Parathyroid adenoma (tissue), 2 donors: Measurements from ENCODE around the gene GNRHR.
A peak's percentile ranks its signal among the peaks of the same experiment; 100 is the strongest.

Experiments used
- H2AFZ ChIP-seq: fragments of 300-600 bp; sonication (generic); one replicate; pipeline ENCODE4 v1.7.0; 2017; ENCODE audit warnings: antibody characterized with exemption, mild to moderate bottlenecking
- H3K27ac ChIP-seq: fragments of 300-600 bp; sonication (generic); one replicate; pipeline ENCODE4 v1.7.0; 2017
- H3K27me3 ChIP-seq: fragments of 300-600 bp; sonication (generic); one replicate; pipeline ENCODE4 v1.7.0; 2017; ENCODE audit warnings: low read length; ENCODE audit not compliant: control insufficient read depth, insufficient read depth
- H3K36me3 ChIP-seq: fragments of 300-600 bp; sonication (generic); one replicate; pipeline ENCODE4 v1.7.0; 2017; ENCODE audit warnings: low read length; ENCODE audit not compliant: control insufficient read depth, insufficient read depth
- H3K4me1 ChIP-seq: fragments of 300-600 bp; sonication (generic); one replicate; pipeline ENCODE4 v1.7.0; 2017; ENCODE audit warnings: control low read depth
- H3K4me2 ChIP-seq: fragments of 300-600 bp; sonication (generic); one replicate; pipeline ENCODE4 v1.7.0; 2017; ENCODE audit warnings: low read length
- H3K4me3 ChIP-seq: fragments of 300-600 bp; sonication (generic); one replicate; pipeline ENCODE4 v1.7.0; 2017; ENCODE audit warnings: low read depth, low read length
- H3K79me2 ChIP-seq: fragments of 300-600 bp; sonication (generic); one replicate; pipeline ENCODE4 v1.7.0; 2017; ENCODE audit warnings: control low read depth
- H3K9ac ChIP-seq: fragments of 300-600 bp; sonication (generic); one replicate; pipeline ENCODE4 v1.7.0; 2017; ENCODE audit warnings: mild to moderate bottlenecking
- H3K9me3 ChIP-seq: fragments of 300-600 bp; sonication (generic); one replicate; pipeline ENCODE4 v1.7.0; 2017; ENCODE audit warnings: low read length; ENCODE audit not compliant: control insufficient read depth
- TF ChIP-seq, protein P1 (sequence below): fragments of 300-600 bp; sonication (generic); IDR thresholded peaks from one replicate; pipeline ENCODE4 v1.7.0; 2017; ENCODE audit warnings: antibody characterized with exemption, mild to moderate bottlenecking
- donor health status: primary hyperparathyroidism.

Gene GNRHR

GRCh38 chr4:67704843-67705242 lies 49.3 kb downstream of the GNRHR start:
- Histone ChIP-seq H3K36me3 (no peaks in the 10 kb centered on the region), H3K4me2 (no peak overlapping the region), H3K4me3 (no peak overlapping the region), H3K79me2 (no peaks in the 10 kb centered on the region), H3K27me3 (no peaks in the 10 kb centered on the region), H3K4me1 (no peaks in the 10 kb centered on the region), H3K9me3 (no peaks in the 10 kb centered on the region), H3K27ac (no peak overlapping the region), H3K9ac (no peak overlapping the region), H2AFZ (no peak overlapping the region)
- TF ChIP-seq, protein P1, sequence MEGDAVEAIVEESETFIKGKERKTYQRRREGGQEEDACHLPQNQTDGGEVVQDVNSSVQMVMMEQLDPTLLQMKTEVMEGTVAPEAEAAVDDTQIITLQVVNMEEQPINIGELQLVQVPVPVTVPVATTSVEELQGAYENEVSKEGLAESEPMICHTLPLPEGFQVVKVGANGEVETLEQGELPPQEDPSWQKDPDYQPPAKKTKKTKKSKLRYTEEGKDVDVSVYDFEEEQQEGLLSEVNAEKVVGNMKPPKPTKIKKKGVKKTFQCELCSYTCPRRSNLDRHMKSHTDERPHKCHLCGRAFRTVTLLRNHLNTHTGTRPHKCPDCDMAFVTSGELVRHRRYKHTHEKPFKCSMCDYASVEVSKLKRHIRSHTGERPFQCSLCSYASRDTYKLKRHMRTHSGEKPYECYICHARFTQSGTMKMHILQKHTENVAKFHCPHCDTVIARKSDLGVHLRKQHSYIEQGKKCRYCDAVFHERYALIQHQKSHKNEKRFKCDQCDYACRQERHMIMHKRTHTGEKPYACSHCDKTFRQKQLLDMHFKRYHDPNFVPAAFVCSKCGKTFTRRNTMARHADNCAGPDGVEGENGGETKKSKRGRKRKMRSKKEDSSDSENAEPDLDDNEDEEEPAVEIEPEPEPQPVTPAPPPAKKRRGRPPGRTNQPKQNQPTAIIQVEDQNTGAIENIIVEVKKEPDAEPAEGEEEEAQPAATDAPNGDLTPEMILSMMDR: no peak

DNA sequence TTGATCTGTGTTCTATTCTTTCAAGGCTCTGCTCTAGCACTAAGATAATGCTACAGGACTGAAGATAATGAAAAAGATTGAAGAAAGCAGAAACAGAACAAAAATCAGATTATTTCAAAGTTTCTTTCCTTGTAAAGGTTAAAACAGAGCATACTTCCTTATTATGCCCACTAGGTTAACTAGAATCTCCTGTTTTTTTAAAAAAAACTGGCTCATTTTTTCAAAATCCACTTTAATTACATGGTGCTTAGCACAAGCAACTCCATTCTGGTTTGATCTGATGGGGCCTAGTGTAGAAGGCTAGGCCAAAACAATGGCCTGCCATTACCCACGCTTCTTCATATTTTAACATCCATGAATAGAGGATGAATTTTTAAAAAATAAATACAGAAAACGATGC lies 52.0 kb downstream of the GNRHR start:
- Histone ChIP-seq H3K36me3 (no peaks in the 10 kb centered on the region), H3K4me2 (no peak overlapping the region), H3K9me3 (no peaks in the 10 kb centered on the region), H3K9ac (no peak overlapping the region), H3K27ac (no peak overlapping the region), H3K79me2 (peaks cover 2% of the 10 kb centered on the region), H3K27me3 (no peaks in the 10 kb centered on the region), H3K4me3 (peak overlapping the region; percentile 91), H3K4me1 (no peaks in the 10 kb centered on the region), H2AFZ (no peak overlapping the region)
- TF ChIP-seq, protein P1: no peak

DNA sequence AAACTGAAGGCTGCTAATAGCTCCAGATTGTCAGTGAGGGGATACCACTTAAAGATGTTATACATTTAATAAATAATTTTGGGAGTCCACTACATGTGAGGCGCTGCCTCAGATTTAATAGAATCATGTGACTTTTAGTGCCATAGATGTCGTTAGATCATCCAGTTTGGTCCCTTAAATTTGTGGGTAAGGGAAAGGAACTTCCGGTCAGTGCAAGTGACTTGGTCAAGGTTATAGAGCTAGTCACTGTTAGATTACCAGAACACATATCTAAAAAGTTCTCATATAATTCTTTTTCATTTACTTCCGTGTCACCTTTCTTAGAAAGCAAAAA lies 52.7 kb downstream of the GNRHR start:
- TF ChIP-seq, protein P1: no peak
- H3K4me3 ChIP-seq: peak overlapping the region; percentile 91

GRCh38 chr4:67700738-67701516 lies 53.3 kb downstream of the GNRHR start, which contains the start of gene UBA6:
UBA6 (minus strand) TSS chr4:67701155; CDS start chr4:67701119, 36 bp downstream.
- Histone ChIP-seq H3K9ac (no peak within 1 kb of the TSS), H3K27me3 (no peaks in the 10 kb centered on the region)
- TF ChIP-seq, protein P1: peak; percentile 36

More for the DNA sequence above, 52.7 kb downstream of the GNRHR start:
- Histone ChIP-seq H2AFZ (peak overlapping the region; percentile 73), H3K9me3 (no peaks in the 10 kb centered on the region), H3K79me2 (peaks cover 2% of the 10 kb centered on the region), H3K27ac (peak overlapping the region; percentile 8), H3K4me1 (no peaks in the 10 kb centered on the region), H3K4me2 (peak overlapping the region; percentile 93), H3K9ac (no peak overlapping the region), H3K27me3 (no peaks in the 10 kb centered on the region), H3K36me3 (no peaks in the 10 kb centered on the region)

More at GRCh38 chr4:67700738-67701516, 53.3 kb downstream of the GNRHR start, which contains the start of gene UBA6:
- Histone ChIP-seq H2AFZ (peak within 1 kb of the TSS; percentile 84), H3K4me1 (no peaks in the 10 kb centered on the region), H3K4me2 (peak within 1 kb of the TSS; percentile 93), H3K36me3 (no peaks in the 10 kb centered on the region), H3K27ac (peak within 1 kb of the TSS; percentile 77), H3K79me2 (peaks cover 2% of the 10 kb centered on the region), H3K4me3 (peak within 1 kb of the TSS; percentile 91), H3K9me3 (no peaks in the 10 kb centered on the region)
